HG03064 (cell line): Measurements from ENCODE around the gene PTPRN2.
"Not testable (repeated sequence)": the region's sequence is repeated elsewhere in the genome, so short reads cannot be mapped to it uniquely, and the experiment has no call there.

Source experiments
- ATAC-seq: cut with Tn5 transposase; IDR thresholded peaks from one replicate; pipeline ENCODE4 v1.9.1; 2021; ENCODE audit warnings: low read depth; ENCODE audit not compliant: unreplicated experiment

PTPRN2 gene

GRCh38 chr7:157737151-157738065 lies 850.2 kb downstream of the PTPRN2 start:
- no peak for ATAC-seq

- no peak for ATAC-seq
Observed at GRCh38 chr7:157736341-157736740, 851.3 kb downstream of the PTPRN2 start.

- ATAC-seq, result no peak
Observed at GRCh38 chr7:157735826-157736225, 851.8 kb downstream of the PTPRN2 start.

- no peak for ATAC-seq
Observed at GRCh38 chr7:157734676-157735640, 852.7 kb downstream of the PTPRN2 start.

- ATAC-seq, result not testable (repeated sequence)
Observed at GRCh38 chr7:157733760-157734395, 853.7 kb downstream of the PTPRN2 start.

GRCh38 chr7:157731126-157731525 lies 856.5 kb downstream of the PTPRN2 start:
- ATAC-seq, result no peak

GRCh38 chr7:157730614-157731013 lies 857.0 kb downstream of the PTPRN2 start:
- no peak for ATAC-seq

GRCh38 chr7:157729566-157729965 lies 858.1 kb downstream of the PTPRN2 start:
- no peak for ATAC-seq

GRCh38 chr7:157727964-157728615 lies 859.5 kb downstream of the PTPRN2 start:
- no peak for ATAC-seq

- no peak for ATAC-seq
Observed at GRCh38 chr7:157726764-157727163, 860.9 kb downstream of the PTPRN2 start.

- ATAC-seq, result not testable (repeated sequence)
Observed at GRCh38 chr7:157725312-157725711, 862.3 kb downstream of the PTPRN2 start.

- no peak for ATAC-seq
Observed at GRCh38 chr7:157723205-157723604, 864.4 kb downstream of the PTPRN2 start.

GRCh38 chr7:157722137-157723060 lies 865.2 kb downstream of the PTPRN2 start:
- no peak for ATAC-seq

GRCh38 chr7:157721468-157722136 lies 866.0 kb downstream of the PTPRN2 start:
- ATAC-seq, result no peak

GRCh38 chr7:157719705-157720655 lies 867.6 kb downstream of the PTPRN2 start:
- ATAC-seq, result no peak

GRCh38 chr7:157719008-157719682 lies 868.5 kb downstream of the PTPRN2 start:
- no peak for ATAC-seq
